Activated CD8-positive, alpha-beta memory T cell treated with anti-CD3 and anti-CD28 coated beads for 48 hours (primary cell): ENCODE measurements around the gene E2F4.
A peak's percentile ranks its signal among the peaks of the same experiment; 100 is the strongest.

Source experiments
- DNase-seq, 3 experiments: peaks; one replicate each; pipeline ENCODE4 v3.0.0-alpha.2; 2020; ENCODE audit warnings: low read depth in 2 of 3, low spot score in 2 of 3

The E2F4 gene

GRCh38 chr16:67173808-67174705 lies 17.9 kb upstream of the E2F4 start:
- DNase-seq: no peak

- DNase-seq: no peak
Measured at GRCh38 chr16:67174706-67175231, 17.2 kb upstream of the E2F4 start.

DNA sequence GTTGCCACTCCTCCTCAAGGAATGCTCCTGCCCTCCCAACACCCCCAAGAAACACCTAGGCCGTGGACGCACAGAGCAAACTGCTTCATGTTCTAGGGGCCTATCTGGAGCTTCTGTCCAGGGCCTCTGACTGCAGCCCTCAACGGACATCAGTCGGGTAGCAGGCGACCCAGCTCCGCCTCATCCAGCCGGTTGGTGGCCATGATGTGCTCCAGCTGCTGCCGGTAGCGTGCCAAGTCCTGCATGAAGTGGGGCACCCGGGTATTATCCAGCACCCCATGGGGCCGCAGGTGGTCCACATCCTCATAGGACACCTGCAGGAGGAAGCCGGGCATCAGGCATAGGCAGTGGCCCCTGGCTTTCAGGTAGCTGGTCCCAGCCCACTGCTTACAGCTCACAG lies 15.3 kb upstream of the E2F4 start:
- no peak for DNase-seq

GRCh38 chr16:67177743-67178699 lies 13.9 kb upstream of the E2F4 start:
- no peak for DNase-seq

DNA sequence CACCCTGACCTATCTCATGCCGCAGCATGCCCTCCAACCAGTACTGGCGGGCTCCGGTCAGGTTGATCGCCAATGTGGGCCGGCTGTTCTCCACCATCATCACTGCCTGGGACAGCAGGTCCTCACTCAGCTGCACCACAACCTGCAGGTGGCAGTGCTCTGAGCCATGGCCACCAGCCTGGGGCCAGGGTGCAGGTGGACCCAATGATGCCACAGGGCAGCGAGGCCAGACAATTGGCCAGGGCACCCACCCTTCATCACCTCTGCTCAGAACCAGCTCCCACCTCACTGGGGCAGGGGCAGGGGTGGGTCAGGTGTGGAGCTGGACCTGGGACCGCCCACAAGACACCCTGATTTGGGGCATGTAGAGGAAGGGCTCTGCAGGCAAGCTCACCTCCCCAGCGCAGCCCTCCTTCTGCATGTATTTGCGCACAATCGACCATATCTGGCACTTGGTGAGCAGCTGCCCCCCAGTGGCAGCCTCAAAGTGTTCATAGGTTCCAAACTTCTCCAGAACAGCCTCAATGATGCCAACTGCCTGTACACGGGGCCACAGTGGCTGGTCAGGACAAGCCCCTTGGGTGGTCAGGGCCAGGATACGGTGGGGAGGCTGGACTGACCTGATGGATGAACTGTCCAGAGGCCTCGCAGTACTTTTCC lies 12.4 kb upstream of the E2F4 start:
- DNase-seq: no peak

- no peak for DNase-seq
Measured at GRCh38 chr16:67180166-67180565, 11.8 kb upstream of the E2F4 start.

GRCh38 chr16:67181346-67181745 lies 10.6 kb upstream of the E2F4 start:
- DNase-seq: no peak

GRCh38 chr16:67182288-67182687 lies 9.7 kb upstream of the E2F4 start:
- no peak for DNase-seq

DNA sequence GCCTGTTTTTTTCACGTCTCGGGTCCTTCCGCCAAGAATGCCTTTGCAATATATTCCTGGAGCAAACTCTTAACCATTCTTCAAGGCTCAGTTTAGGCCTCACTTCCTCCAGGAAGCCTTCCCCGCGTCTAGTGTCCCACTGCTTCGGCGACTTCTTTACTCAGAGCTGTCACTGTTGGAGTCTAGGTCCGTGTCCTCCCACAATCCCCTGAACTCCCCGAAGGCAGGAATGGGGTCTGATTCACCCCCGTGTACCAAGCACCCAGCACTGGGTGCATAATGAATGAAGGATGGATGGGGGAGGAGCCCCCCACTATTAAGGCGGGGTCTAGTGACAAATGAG lies 8.7 kb upstream of the E2F4 start:
- no peak for DNase-seq

DNA sequence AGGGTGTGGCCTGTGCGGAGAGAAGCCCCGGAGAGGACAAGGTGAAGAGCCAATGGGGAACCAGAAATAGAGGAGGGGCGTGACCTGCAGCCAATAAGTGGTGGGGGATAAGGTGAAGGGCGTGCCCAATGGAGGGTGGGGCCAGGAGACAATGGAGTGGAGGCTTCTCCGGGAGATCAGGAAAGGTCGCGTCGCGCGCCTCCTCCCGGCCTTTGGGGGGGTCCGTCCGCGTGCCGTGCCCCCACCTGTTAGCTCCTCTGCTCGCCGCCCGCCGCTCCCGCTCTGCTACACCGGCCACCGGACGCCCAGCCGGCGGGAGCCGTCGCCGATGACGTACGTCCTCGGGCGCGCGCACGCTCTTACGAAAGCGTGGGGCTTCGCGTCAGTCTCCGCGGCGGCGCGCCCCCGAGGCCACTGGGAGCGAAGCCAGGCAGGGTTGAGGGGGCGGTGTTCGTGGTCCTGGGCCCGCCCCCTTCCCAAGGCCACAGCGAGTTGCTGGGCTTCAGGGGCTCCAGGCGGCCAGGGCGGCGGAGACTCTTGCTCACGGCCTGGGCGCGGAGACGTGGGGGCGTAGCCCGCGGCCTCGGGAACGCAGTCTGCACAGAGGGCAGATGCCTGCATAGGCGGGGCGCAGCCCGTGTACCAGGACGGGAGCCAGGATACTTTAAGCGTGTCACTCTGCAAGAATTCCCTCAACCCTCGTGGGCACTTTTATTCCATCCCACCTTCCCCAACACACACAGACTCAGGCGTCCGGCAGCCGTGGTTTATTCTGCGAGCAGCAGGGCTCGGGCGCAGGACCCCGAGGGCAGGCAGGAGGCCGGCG lies 8.1 kb upstream of the E2F4 start, which contains the start of gene MATCAP1:
Gene MATCAP1, minus strand, starts transcription at position 337 of the 826 bp plus-strand sequence. CDS start 3,353 bp downstream, outside the sequence.
- DNase-seq: peak; percentile 75 to 87 (median 81)

DNA sequence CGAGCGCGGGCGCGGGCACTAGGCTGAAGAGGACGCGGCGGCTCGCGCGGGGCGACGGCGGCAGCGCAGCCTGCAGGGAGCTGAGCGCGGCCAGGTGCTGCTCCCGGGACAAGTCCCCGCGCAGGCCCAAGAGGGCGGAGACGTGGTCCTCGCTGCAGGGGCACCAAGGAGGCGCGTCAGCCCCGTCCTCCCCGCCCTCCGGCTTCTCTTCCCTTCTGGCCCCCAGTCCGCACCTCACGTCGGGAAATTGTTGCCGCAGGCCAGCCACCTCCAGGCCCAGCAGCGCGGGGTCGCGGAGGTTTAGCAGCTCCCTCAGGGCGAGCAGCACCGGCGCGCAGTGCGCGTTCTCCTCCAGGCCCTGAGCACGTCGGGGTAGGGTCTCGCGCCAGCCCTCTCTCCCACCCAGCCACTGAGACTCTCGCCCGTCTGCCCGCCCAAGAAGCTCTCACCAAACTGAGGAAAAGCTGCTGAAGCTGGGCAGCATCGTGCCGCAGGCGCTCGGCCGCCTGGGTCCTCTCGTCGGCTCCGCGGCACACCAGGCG lies 7.4 kb upstream of the E2F4 start:
- no peak for DNase-seq

DNA sequence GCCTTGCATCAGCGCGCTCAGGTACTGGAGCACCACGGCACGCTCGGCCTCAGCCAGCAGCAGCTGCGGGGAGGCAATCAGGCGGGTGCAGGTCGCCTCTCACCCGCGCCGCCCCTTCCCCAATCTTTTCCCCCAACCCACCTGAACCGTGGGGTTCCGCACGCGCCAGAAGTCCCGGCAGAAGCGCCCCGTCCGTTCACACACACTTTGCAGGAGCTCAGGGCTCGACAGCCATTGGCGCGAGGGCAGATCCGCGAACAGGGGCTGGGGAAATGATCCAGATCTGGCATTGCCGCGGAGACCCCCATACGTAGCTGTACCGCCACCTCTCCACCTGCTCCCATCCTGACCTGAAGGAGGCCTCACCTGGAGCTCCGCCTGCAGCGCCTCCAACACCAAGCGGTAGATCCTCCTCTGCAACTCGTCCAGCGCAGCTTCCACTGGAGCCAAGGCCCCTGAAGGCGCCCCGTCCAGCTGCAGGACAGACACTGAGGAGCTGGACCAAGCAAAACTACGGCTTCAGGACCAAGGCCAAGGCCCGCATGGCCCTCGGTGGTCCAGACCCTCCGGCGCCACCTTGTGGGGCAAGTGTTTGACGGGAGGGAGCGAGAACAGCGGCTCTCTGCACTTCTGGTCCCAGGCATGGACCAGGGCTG lies 6.8 kb upstream of the E2F4 start:
- DNase-seq: peak; percentile 68 to 82 (median 72)

DNA sequence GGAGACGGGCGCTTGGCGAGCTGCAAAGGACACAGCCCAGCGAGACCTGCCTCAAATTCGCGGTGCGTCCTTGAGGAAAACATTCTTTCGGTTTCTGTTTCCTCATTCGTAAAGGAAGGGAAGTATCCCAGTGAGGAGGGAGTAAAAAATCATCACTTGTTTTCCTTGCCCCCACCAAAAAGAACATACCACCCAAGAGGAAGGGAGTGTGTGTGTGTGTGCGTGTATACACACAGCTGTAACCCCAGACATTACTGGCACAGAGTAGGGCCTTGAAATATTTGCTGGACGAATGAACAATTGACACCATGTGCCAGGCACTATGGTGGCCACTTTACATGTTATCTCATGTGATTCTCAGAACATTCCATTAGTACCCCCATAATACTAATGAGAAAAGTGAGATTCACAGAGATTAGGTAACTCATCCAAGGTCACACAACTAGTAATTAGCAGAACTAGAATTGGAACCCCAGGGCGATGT lies 6.3 kb upstream of the E2F4 start:
- DNase-seq: no peak

- no peak for DNase-seq
Measured at GRCh38 chr16:67186550-67186950, 5.4 kb upstream of the E2F4 start.

GRCh38 chr16:67187175-67187890 lies 4.6 kb upstream of the E2F4 start:
- DNase-seq: no peak

DNA sequence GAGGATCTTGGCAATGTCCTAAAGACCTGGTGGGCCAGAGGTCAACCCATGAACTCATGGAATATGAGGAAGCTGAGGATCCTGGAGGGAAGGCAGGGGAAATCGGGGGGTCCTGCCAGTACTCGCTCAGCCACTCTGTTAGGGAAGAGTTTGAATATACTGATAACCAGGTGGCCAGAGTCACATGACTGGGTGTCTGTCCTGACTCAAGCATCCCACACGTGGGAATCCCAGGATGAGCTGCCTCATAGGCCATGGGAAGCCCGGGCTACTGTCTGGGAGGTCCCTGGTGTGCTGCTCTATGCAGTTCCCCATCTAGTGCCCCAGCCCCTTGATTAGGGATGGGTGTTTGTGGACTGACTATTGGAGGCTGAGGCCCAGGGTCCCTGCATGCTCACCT lies 3.6 kb upstream of the E2F4 start:
- DNase-seq: no peak

DNA sequence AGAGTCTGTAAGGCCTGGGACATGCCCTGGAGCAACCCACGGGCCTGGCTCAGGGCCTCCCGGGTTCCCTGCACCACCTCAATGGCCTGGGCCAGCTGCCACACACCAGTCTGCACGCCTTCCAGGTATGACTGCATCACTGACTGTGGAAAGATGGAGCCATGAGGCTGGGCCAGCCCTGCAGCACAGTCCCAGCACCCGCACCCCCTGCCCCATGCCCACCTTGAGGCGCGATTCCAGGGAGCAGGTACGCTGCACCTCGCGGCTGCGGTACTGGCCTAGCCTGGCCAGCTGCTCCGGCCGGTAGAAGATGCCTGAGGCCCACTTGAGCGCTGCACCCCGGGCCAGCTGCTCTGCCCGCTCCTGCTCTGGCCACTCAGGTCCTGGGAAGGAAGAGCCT lies 3.2 kb upstream of the E2F4 start:
- no peak for DNase-seq

- DNase-seq: no peak
Measured at GRCh38 chr16:67190041-67190440, 1.9 kb upstream of the E2F4 start, which contains the start of gene EXOC3L1. Gene EXOC3L1 (minus strand): TSS chr16:67190136. CDS start chr16:67189676, 460 bp downstream.
